Fibroblast of villous mesenchyme (primary cell): ENCODE measurements around the gene AMACR. TPM values are rescaled to one million over a fixed set of nuclear protein-coding genes. Genes with fewer than 3 reads are reported as not detected.
"Not testable (repeated sequence)": the region's sequence is repeated elsewhere in the genome, so short reads cannot be mapped to it uniquely, and the experiment has no call there.

Experiments used
- DNase-seq: peaks from one replicate; pipeline ENCODE4 v3.0.0-alpha.2; 2010; ENCODE audit warnings: low read depth
- H3K4me3 ChIP-seq: 2 replicates; pipeline ENCODE4 v1.5.1; 2011; ENCODE audit warnings: low read depth, mild to moderate bottlenecking, low read length
- CTCF ChIP-seq: IDR thresholded peaks from 2 replicates; pipeline ENCODE4 v1.5.1; 2012; ENCODE audit warnings: low read depth, mild to moderate bottlenecking, low read length; ENCODE audit not compliant: insufficient read depth
- total RNA-seq: library from RNA; depleted of rRNA; stranded (reverse); fragments of >200 nt; gene quantifications from 2 replicates; pipeline ENCODE4 v1.2.3, GENCODE V29; 2012

AMACR gene
- total RNA-seq, 1 donor, result 17.7 TPM

GRCh38 chr5:34038390-34038789, 30.5 kb upstream of the AMACR start:
- DNase-seq, result no peak
- no peak for TF ChIP-seq CTCF
- H3K4me3 ChIP-seq, result no peak overlapping the region

- no peak overlapping the region for H3K4me3 ChIP-seq
- no peak for DNase-seq
- TF ChIP-seq CTCF, result no peak
These were observed 29.9 kb upstream of the AMACR start for GRCh38 chr5:34037726-34038125.

- H3K4me3 ChIP-seq, result no peak overlapping the region
- TF ChIP-seq CTCF, result no peak
- no peak for DNase-seq
These were observed 27.9 kb upstream of the AMACR start for GRCh38 chr5:34035756-34036155.

- no peak for TF ChIP-seq CTCF
These were observed 26.9 kb upstream of the AMACR start for GRCh38 chr5:34034534-34035327.

GRCh38 chr5:34031966-34032365, 24.1 kb upstream of the AMACR start:
- TF ChIP-seq CTCF, result no peak
- H3K4me3 ChIP-seq, result no peak overlapping the region
- DNase-seq, result no peak

More at GRCh38 chr5:34034534-34035327, 26.9 kb upstream of the AMACR start:
- no peak overlapping the region for H3K4me3 ChIP-seq
- no peak for DNase-seq

GRCh38 chr5:34031117-34031516, 23.3 kb upstream of the AMACR start:
- no peak for TF ChIP-seq CTCF
- DNase-seq, result no peak
- H3K4me3 ChIP-seq, result no peak overlapping the region

- not testable (repeated sequence) for DNase-seq, H3K4me3 ChIP-seq
These were observed 22.7 kb upstream of the AMACR start for GRCh38 chr5:34030585-34030984.
